ENCODE measurements around the gene FBXL20.

FBXL20 gene

GRCh38 chr17:39361064-39361463 is 40.4 kb downstream of the FBXL20 start:
- no peak for DNase-seq (ENCODE audit: low read depth)
- H3K4me3 ChIP-seq (ENCODE audit: low read length) = no peak overlapping the region
- TF ChIP-seq CTCF (conservative IDR thresholded peaks at IDR 0.05; ENCODE audit: low read length) = no peak

GRCh38 chr17:39360537-39360936 is 40.9 kb downstream of the FBXL20 start:
- no peak for DNase-seq (ENCODE audit: low read depth)
- H3K4me3 ChIP-seq (ENCODE audit: low read length) = no peak overlapping the region
- TF ChIP-seq CTCF (conservative IDR thresholded peaks at IDR 0.05; ENCODE audit: low read length) = no peak

- no peak for TF ChIP-seq CTCF (conservative IDR thresholded peaks at IDR 0.05; ENCODE audit: low read length)
- no peak overlapping the region for H3K4me3 ChIP-seq (ENCODE audit: low read length)
- no peak for DNase-seq (ENCODE audit: low read depth)
These were observed 41.4 kb downstream of the FBXL20 start for GRCh38 chr17:39359994-39360393.

GRCh38 chr17:39357986-39358385 is 43.4 kb downstream of the FBXL20 start:
- DNase-seq (ENCODE audit: low read depth) = no peak
- TF ChIP-seq CTCF (conservative IDR thresholded peaks at IDR 0.05; ENCODE audit: low read length) = no peak
- no peak overlapping the region for H3K4me3 ChIP-seq (ENCODE audit: low read length)

GRCh38 chr17:39357488-39357887 is 43.9 kb downstream of the FBXL20 start:
- no peak overlapping the region for H3K4me3 ChIP-seq (ENCODE audit: low read length)
- TF ChIP-seq CTCF (conservative IDR thresholded peaks at IDR 0.05; ENCODE audit: low read length) = no peak
- peak; percentile 25 for DNase-seq (ENCODE audit: low read depth)

GRCh38 chr17:39352986-39353385 is 48.4 kb downstream of the FBXL20 start:
- DNase-seq (ENCODE audit: low read depth) = no peak
- no peak for TF ChIP-seq CTCF (conservative IDR thresholded peaks at IDR 0.05; ENCODE audit: low read length)
- H3K4me3 ChIP-seq (ENCODE audit: low read length) = no peak overlapping the region

GRCh38 chr17:39352511-39352910 is 48.9 kb downstream of the FBXL20 start:
- H3K4me3 ChIP-seq (ENCODE audit: low read length) = no peak overlapping the region
- DNase-seq (ENCODE audit: low read depth) = no peak
- 0 out of 2 replicates have a peak, but pooled peaks have one; percentile 2 for TF ChIP-seq CTCF (conservative IDR thresholded peaks at IDR 0.05; ENCODE audit: low read length)

Data from AG10803 (cell line).